Suprapubic skin (tissue), 4 donors: ENCODE results near the gene CAMK1D. TPM values are rescaled to one million over a fixed set of nuclear protein-coding genes. Genes with fewer than 3 reads are reported as not detected.

Experiments
- DNase-seq, 2 donors: peaks; one replicate each; pipeline ENCODE4 v3.0.0-alpha.2; 2019; ENCODE audit warnings: low spot score in 2 of 2
- H3K27ac ChIP-seq: fragments of 200-600 bp; sonication (generic); one replicate; pipeline ENCODE4 v1.5.1; 2019
- H3K27me3 ChIP-seq: fragments of 200-600 bp; sonication (generic); one replicate; pipeline ENCODE4 v1.5.1; 2019
- H3K36me3 ChIP-seq: fragments of 200-600 bp; sonication (generic); one replicate; pipeline ENCODE4 v1.5.1; 2019
- H3K4me1 ChIP-seq: fragments of 200-600 bp; sonication (generic); one replicate; pipeline ENCODE4 v1.5.1; 2019
- H3K4me3 ChIP-seq: fragments of 200-600 bp; sonication (generic); one replicate; pipeline ENCODE4 v1.5.1; 2019; ENCODE audit warnings: mild to moderate bottlenecking
- H3K9me3 ChIP-seq: fragments of 200-600 bp; sonication (generic); one replicate; pipeline ENCODE4 v1.5.1; 2019
- EP300 ChIP-seq: sonication (generic); formaldehyde crosslinking; IDR thresholded peaks from one replicate; pipeline ENCODE4 v1.6.1; 2017; ENCODE audit warnings: antibody characterized with exemption
- POLR2A ChIP-seq, 2 donors: fragments of 450-650 bp; IDR thresholded peaks; one replicate each; pipeline ENCODE4 v1.6.1; 2017; ENCODE audit warnings: antibody characterized with exemption in 2 of 2, mild to moderate bottlenecking in 2 of 2, moderate library complexity in 2 of 2
- POLR2AphosphoS5 ChIP-seq, 3 donors: sonication (generic); formaldehyde crosslinking; IDR thresholded peaks; one replicate each; pipeline ENCODE4 v1.6.1; 2017; ENCODE audit warnings: antibody characterized with exemption in 3 of 3
- WGBS: methylation state at CpG from one replicate; pipeline ENCODE4 v1.1.5; 2018; 5-methylcytosine and 5-hydroxymethylcytosine counted together
- total RNA-seq, 4 donors: library from RNA; depleted of rRNA; stranded (reverse); fragments of >200 nt; gene quantifications; one replicate each; pipeline ENCODE4 v1.1.0, GENCODE V29; 2016
- TF ChIP-seq, protein P1 (sequence below), 2 donors: fragments of 200-600 bp in 1 of 2; fragments of 450-650 bp in 1 of 2; sonication (generic) in 1 of 2; IDR thresholded peaks; one replicate each; pipeline ENCODE4 v1.5.1; 2016 to 2019; ENCODE audit warnings: antibody characterized with exemption in 2 of 2, mild to moderate bottlenecking in 1 of 2, moderate library complexity in 1 of 2

The CAMK1D gene
- total RNA-seq, 4 donors from 2014 or later = 26.4 to 31.3 (median 30.2) TPM

DNA sequence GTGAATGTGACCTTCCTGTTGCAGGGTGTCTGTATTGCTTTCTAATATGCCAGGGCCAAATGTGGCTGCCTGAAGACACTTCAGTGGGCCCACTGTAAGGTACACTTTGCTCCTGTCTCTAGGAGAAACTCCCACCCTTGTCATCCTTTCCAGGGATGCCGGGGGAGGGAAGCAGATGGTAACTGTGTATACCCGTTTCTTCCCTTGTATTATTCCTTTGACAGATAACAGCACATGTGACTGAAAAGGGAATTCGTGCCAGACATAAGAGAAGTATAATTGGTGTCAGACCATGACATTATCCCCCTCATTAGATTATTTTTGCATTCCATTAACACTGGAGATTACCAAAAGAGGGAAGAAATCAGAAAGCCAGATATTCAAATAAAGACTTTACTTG is 317.7 kb downstream of the CAMK1D start:
- H3K27me3 ChIP-seq = no peaks in the 10 kb centered on the region
- 83% methylated on average over 3 of the region's 3 CpGs for WGBS
- H3K4me3 ChIP-seq = no peak overlapping the region
- no peak for DNase-seq
- no peaks in the 10 kb centered on the region for H3K9me3 ChIP-seq
- peaks cover 12% of the 10 kb centered on the region for H3K4me1 ChIP-seq
- H3K36me3 ChIP-seq = no peaks in the 10 kb centered on the region
- TF ChIP-seq POLR2AphosphoS5 (IDR thresholded peaks at IDR 0.05) = no peak
- TF ChIP-seq, protein P1, sequence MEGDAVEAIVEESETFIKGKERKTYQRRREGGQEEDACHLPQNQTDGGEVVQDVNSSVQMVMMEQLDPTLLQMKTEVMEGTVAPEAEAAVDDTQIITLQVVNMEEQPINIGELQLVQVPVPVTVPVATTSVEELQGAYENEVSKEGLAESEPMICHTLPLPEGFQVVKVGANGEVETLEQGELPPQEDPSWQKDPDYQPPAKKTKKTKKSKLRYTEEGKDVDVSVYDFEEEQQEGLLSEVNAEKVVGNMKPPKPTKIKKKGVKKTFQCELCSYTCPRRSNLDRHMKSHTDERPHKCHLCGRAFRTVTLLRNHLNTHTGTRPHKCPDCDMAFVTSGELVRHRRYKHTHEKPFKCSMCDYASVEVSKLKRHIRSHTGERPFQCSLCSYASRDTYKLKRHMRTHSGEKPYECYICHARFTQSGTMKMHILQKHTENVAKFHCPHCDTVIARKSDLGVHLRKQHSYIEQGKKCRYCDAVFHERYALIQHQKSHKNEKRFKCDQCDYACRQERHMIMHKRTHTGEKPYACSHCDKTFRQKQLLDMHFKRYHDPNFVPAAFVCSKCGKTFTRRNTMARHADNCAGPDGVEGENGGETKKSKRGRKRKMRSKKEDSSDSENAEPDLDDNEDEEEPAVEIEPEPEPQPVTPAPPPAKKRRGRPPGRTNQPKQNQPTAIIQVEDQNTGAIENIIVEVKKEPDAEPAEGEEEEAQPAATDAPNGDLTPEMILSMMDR (IDR thresholded peaks at IDR 0.05) = no peak
- TF ChIP-seq POLR2A (IDR thresholded peaks at IDR 0.05) = no peak
- no peak for TF ChIP-seq EP300
- no peak overlapping the region for H3K27ac ChIP-seq

DNA sequence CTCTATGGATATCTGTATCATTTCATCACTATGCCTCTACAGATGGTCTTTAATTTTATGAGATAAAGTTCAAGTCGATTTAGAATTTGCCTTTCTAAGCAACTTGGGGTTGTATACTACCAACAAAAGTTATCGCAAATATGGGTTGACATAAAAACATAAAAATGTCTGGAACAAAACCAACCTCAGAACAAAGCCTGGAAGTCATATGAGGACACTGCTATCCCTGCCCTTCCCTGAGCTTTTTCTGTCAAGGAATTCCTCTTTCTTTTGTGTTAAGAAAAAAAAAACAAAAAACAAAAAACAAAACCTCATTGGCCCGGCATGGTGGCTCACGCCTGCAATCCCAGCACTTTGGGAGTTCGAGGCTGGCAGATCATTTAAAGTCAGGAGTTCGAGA is 319.3 kb downstream of the CAMK1D start:
- Histone ChIP-seq H3K27ac (no peak overlapping the region), H3K36me3 (no peaks in the 10 kb centered on the region), H3K27me3 (no peaks in the 10 kb centered on the region), H3K4me3 (no peak overlapping the region), H3K9me3 (no peaks in the 10 kb centered on the region), H3K4me1 (peaks cover 12% of the 10 kb centered on the region)
- DNase-seq = no peak
- 54% methylated on average over 6 of the region's 6 CpGs for WGBS
- TF ChIP-seq POLR2AphosphoS5 (IDR thresholded peaks at IDR 0.05) = no peak

DNA sequence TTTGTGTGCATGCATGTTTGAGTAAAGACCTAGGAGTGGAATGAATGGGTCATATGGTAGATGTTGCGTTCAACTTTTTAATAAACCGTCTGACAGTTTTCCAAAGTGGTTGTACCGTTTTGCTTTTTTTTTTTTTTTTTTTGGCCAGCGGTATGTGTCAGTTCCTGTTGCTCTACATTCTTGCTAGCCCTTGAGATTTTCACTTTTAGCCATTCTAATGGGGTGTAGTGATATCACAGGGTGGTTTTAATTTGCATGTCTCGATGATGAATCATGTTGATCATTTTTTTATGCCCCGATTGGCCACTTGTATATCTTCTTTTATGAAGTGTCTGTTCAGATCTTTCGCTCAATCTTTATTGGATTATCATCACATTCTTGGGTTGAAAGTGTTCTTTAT is 320.7 kb downstream of the CAMK1D start:
- TF ChIP-seq POLR2A (IDR thresholded peaks at IDR 0.05) (no peak), EP300 (no peak), POLR2AphosphoS5 (IDR thresholded peaks at IDR 0.05) (no peak)
- TF ChIP-seq, protein P1 (IDR thresholded peaks at IDR 0.05) = no peak
- Histone ChIP-seq H3K27ac (no peak overlapping the region), H3K4me3 (no peak overlapping the region), H3K4me1 (peaks cover 12% of the 10 kb centered on the region), H3K36me3 (no peaks in the 10 kb centered on the region), H3K9me3 (no peaks in the 10 kb centered on the region), H3K27me3 (no peaks in the 10 kb centered on the region)
- no peak for DNase-seq
- WGBS = 91% methylated on average over 7 of the region's 7 CpGs

DNA sequence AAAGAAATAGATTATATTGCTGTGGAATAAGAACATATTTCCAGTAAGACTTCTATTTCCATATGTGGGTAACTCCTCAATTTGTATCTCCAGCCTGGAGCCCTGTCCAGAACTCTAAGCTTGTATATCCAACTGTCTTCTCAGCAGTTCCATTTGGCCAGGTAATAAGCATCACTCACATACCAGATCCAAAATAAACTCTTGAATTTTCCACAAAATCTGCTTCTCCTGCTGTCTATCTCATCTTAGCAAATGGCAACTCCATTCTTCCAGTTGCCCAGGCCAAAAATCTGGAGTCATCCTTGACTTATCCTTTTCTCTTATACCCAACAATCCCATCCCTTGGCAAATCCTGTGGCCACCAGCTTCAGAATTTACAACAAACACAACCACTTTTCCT is 325.8 kb downstream of the CAMK1D start:
- TF ChIP-seq POLR2A (IDR thresholded peaks at IDR 0.05) (no peak), POLR2AphosphoS5 (IDR thresholded peaks at IDR 0.05) (no peak), EP300 (no peak)
- TF ChIP-seq, protein P1 (IDR thresholded peaks at IDR 0.05) = no peak
- Histone ChIP-seq H3K27ac (no peak overlapping the region), H3K27me3 (no peaks in the 10 kb centered on the region)

DNA sequence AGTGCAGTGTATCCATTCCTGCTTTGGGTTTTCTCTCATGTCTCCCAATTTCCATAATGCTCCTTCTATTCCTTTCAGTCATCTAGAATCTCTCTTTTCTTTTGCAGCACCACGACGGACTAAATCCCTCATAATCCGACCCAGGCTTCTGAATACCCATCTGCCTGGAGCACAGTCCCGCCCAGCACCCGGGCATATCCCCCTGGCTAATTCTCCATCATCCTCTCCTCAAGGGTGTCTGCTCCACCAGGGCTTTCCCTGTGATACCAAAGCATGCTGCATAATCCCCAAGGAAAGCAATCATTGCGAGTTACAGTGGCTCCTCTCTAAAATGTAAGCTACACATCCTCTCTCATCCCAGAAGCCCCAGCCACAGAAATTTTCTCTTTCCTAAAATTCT is 330.3 kb downstream of the CAMK1D start:
- 89% methylated on average over 6 of the region's 6 CpGs for WGBS
- no peak for DNase-seq
- H3K27ac ChIP-seq = no peak overlapping the region
- no peaks in the 10 kb centered on the region for H3K9me3 ChIP-seq
- H3K36me3 ChIP-seq = no peaks in the 10 kb centered on the region
- H3K4me3 ChIP-seq = no peak overlapping the region
- no peaks in the 10 kb centered on the region for H3K27me3 ChIP-seq
- TF ChIP-seq POLR2AphosphoS5 (IDR thresholded peaks at IDR 0.05) (no peak), EP300 (no peak), POLR2A (IDR thresholded peaks at IDR 0.05) (no peak)
- TF ChIP-seq, protein P1 (IDR thresholded peaks at IDR 0.05) = no peak
- no peaks in the 10 kb centered on the region for H3K4me1 ChIP-seq

More for the DNA sequence above, 325.8 kb downstream of the CAMK1D start:
- H3K9me3 ChIP-seq = no peaks in the 10 kb centered on the region
- no peak for DNase-seq
- H3K4me1 ChIP-seq = no peaks in the 10 kb centered on the region
- no peak overlapping the region for H3K4me3 ChIP-seq
- no peaks in the 10 kb centered on the region for H3K36me3 ChIP-seq

DNA sequence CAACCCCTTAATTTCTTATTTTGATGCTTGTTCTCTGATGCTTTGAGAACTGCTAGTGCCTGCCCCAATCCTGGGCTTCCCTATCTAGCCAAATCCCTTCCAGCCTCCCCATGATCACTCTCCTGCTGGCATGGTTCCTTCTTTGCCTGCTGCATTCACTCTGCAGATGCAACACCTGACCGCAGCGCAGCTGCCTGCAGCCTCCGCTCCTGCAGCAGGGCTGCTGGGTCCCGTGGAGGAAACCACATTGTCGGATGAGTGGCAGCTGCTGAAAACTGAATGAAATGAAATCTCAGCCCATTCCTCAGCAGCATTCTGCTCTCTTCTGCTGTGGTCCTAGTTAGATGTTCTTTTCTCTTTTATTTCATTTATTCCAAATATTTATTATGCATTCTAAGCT is 331.9 kb downstream of the CAMK1D start:
- Histone ChIP-seq H3K27me3 (no peaks in the 10 kb centered on the region), H3K4me3 (no peak overlapping the region), H3K4me1 (no peaks in the 10 kb centered on the region), H3K27ac (no peak overlapping the region), H3K9me3 (no peaks in the 10 kb centered on the region), H3K36me3 (no peaks in the 10 kb centered on the region)
- DNase-seq = no peak
- WGBS = 87% methylated on average over 5 of the region's 5 CpGs
- TF ChIP-seq EP300 (no peak), POLR2A (IDR thresholded peaks at IDR 0.05) (no peak), POLR2AphosphoS5 (IDR thresholded peaks at IDR 0.05) (no peak)
- TF ChIP-seq, protein P1 (IDR thresholded peaks at IDR 0.05) = no peak
